ENCODE measurements around the gene CTNNBL1. TPM values are rescaled to one million over a fixed set of nuclear protein-coding genes. Genes with fewer than 3 reads are reported as not detected.

The CTNNBL1 gene
- total and polyA plus RNA-seq, 2 donors (not counting 1 experiment from before 2014, with no cell fraction given): 31.3 to 39.0 TPM

- H3K27me3 ChIP-seq (ENCODE audit: control insufficient read depth, insufficient read depth, low read length): peaks cover 38% of the 10 kb centered on the region
- H3K27ac ChIP-seq (ENCODE audit: insufficient read depth, low read length): no peak overlapping the region
- H3K36me3 ChIP-seq (ENCODE audit: control insufficient read depth, insufficient read depth, low read length): no peaks in the 10 kb centered on the region
- H3K9me3 ChIP-seq (ENCODE audit: control insufficient read depth, insufficient read depth, low read depth, low read length): no peaks in the 10 kb centered on the region
- H4K20me1 ChIP-seq (ENCODE audit: control insufficient read depth, extremely low read depth, insufficient read depth, low read length): no peaks in the 10 kb centered on the region
- no peak overlapping the region for H2AFZ ChIP-seq (ENCODE audit: low read length)
- no peak overlapping the region for H3K4me3 ChIP-seq (replicated peaks in 1 of 4; ENCODE audit: control extremely low read depth in 1 of 4, insufficient read depth in 1 of 4, low read depth in 3 of 4, low read length in 4 of 4)
- TF ChIP-seq EZH2 (IDR thresholded peaks at IDR 0.05; ENCODE audit: low read length, missing control alignments) (no peak), CTCF (conservative IDR thresholded peaks at IDR 0.05 in 1 of 2, IDR thresholded peaks at IDR 0.05 in 1 of 2; ENCODE audit: low read depth in 1 of 2, low read length in 2 of 2) (peak in 1 of 2 donors; percentile 2)
- H3K79me2 ChIP-seq (ENCODE audit: control insufficient read depth, insufficient read depth, low read length): no peaks in the 10 kb centered on the region
- no peak overlapping the region for H3K4me2 ChIP-seq (ENCODE audit: extremely low read depth, insufficient read depth, low read length)
- H3K4me1 ChIP-seq (ENCODE audit: control insufficient read depth, extremely low read depth, insufficient read depth, low read length): no peaks in the 10 kb centered on the region
- no peak overlapping the region for H3K9ac ChIP-seq (ENCODE audit: insufficient read depth, low read length)
- no peak for DNase-seq (ENCODE audit: low read depth in 2 of 2)
Observed at GRCh38 chr20:37899105-37900045, 205.5 kb downstream of the CTNNBL1 start.

GRCh38 chr20:37901240-37901639 is 207.4 kb downstream of the CTNNBL1 start:
- TF ChIP-seq CTCF (conservative IDR thresholded peaks at IDR 0.05 in 1 of 2, IDR thresholded peaks at IDR 0.05 in 1 of 2; ENCODE audit: low read depth in 1 of 2, low read length in 2 of 2): no peak
- Histone ChIP-seq H3K27ac (ENCODE audit: insufficient read depth, low read length) (no peak overlapping the region), H3K36me3 (ENCODE audit: control insufficient read depth, insufficient read depth, low read length) (no peaks in the 10 kb centered on the region), H3K9me3 (ENCODE audit: control insufficient read depth, insufficient read depth, low read depth, low read length) (no peaks in the 10 kb centered on the region), H3K79me2 (ENCODE audit: control insufficient read depth, insufficient read depth, low read length) (no peaks in the 10 kb centered on the region), H3K4me3 (replicated peaks in 1 of 4; ENCODE audit: control extremely low read depth in 1 of 4, insufficient read depth in 1 of 4, low read depth in 3 of 4, low read length in 4 of 4) (no peak overlapping the region), H3K4me2 (ENCODE audit: extremely low read depth, insufficient read depth, low read length) (no peak overlapping the region), H3K4me1 (ENCODE audit: control insufficient read depth, extremely low read depth, insufficient read depth, low read length) (no peaks in the 10 kb centered on the region), H2AFZ (ENCODE audit: low read length) (no peak overlapping the region), H4K20me1 (ENCODE audit: control insufficient read depth, extremely low read depth, insufficient read depth, low read length) (no peaks in the 10 kb centered on the region), H3K27me3 (ENCODE audit: control insufficient read depth, insufficient read depth, low read length) (peaks cover 49% of the 10 kb centered on the region), H3K9ac (ENCODE audit: insufficient read depth, low read length) (no peak overlapping the region)
- DNase-seq (ENCODE audit: low read depth in 2 of 2): no peak

- H3K27me3 ChIP-seq (ENCODE audit: control insufficient read depth, insufficient read depth, low read length): peaks cover 54% of the 10 kb centered on the region
- H3K4me3 ChIP-seq (replicated peaks in 1 of 4; ENCODE audit: control extremely low read depth in 1 of 4, insufficient read depth in 1 of 4, low read depth in 3 of 4, low read length in 4 of 4): peak overlapping the region in 1 of 4 experiments; percentile 55
- no peak overlapping the region for H2AFZ ChIP-seq (ENCODE audit: low read length)
- no peaks in the 10 kb centered on the region for H3K79me2 ChIP-seq (ENCODE audit: control insufficient read depth, insufficient read depth, low read length)
- TF ChIP-seq CTCF (conservative IDR thresholded peaks at IDR 0.05 in 1 of 2, IDR thresholded peaks at IDR 0.05 in 1 of 2; ENCODE audit: low read depth in 1 of 2, low read length in 2 of 2): peak; percentile 57 to 59
- TF ChIP-seq EZH2 (IDR thresholded peaks at IDR 0.05; ENCODE audit: low read length, missing control alignments): peak; percentile 84
- H3K4me1 ChIP-seq (ENCODE audit: control insufficient read depth, extremely low read depth, insufficient read depth, low read length): no peaks in the 10 kb centered on the region
- H3K27ac ChIP-seq (ENCODE audit: insufficient read depth, low read length): no peak overlapping the region
- no peaks in the 10 kb centered on the region for H3K36me3 ChIP-seq (ENCODE audit: control insufficient read depth, insufficient read depth, low read length)
- no peak overlapping the region for H3K4me2 ChIP-seq (ENCODE audit: extremely low read depth, insufficient read depth, low read length)
- no peaks in the 10 kb centered on the region for H4K20me1 ChIP-seq (ENCODE audit: control insufficient read depth, extremely low read depth, insufficient read depth, low read length)
- DNase-seq (ENCODE audit: low read depth in 2 of 2): peak; percentile 72 to 81
- no peak overlapping the region for H3K9ac ChIP-seq (ENCODE audit: insufficient read depth, low read length)
- no peaks in the 10 kb centered on the region for H3K9me3 ChIP-seq (ENCODE audit: control insufficient read depth, insufficient read depth, low read depth, low read length)
Observed at GRCh38 chr20:37901654-37902503, 208.0 kb downstream of the CTNNBL1 start.
